Measurements from ENCODE around the gene DIPK1B.
"Not testable (repeated sequence)": the region's sequence is repeated elsewhere in the genome, so short reads cannot be mapped to it uniquely, and the experiment has no call there.

DIPK1B gene

DNA sequence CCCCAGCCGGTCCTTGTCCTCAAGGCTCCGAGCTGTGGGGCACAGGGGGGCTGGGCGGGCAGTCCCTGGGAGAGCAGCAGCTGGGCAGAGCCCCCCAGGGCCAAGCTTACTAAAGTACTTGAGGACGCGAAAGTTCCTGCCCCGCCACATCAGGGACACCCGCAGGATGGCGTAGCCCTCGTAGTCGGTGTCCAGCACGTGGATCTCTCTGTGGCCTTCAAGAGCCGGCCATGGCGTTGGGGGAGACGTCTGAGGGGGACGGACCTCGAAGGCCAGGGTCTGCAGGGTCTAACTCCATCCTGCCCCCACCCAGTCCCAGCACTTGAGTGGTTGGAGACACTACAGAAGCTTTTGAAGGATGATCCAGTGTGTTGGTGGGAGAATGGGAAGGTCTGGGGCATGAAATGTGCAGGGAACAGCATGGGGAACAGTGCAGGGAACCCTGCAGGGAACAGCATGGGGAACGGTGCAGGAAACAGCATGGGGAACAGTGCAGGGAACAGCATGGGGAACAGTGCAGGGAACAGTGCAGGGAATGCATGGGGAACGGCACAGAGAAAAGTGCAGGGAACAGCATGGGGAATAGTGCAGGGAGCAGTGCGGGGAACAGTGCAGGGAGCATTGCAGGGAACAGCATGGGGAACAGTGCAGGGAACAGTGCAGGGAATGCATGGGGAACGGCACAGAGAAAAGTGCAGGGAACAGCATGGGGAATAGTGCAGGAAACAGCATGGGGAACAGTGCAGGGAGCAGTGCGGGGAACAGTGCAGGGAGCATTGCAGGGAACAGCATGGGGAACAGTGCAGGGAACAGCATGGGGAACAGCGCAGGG is 43.1 kb downstream of the DIPK1B start:
- not testable (repeated sequence) for DNase-seq

DNA sequence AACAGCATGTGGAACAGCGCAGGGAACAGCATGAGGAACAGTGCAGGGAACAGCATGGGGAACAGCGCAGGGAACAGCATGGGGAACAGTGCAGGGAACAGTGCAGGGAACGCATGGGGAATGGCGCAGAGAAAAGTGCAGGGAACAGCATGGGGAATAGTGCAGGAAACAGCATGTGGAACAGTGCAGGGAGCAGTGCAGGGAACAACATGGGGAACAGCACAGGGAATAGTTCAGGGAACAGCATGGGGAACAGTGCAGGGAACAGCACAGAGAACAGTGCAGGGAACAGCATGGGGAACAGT is 43.7 kb downstream of the DIPK1B start:
- DNase-seq: no peak

DNA sequence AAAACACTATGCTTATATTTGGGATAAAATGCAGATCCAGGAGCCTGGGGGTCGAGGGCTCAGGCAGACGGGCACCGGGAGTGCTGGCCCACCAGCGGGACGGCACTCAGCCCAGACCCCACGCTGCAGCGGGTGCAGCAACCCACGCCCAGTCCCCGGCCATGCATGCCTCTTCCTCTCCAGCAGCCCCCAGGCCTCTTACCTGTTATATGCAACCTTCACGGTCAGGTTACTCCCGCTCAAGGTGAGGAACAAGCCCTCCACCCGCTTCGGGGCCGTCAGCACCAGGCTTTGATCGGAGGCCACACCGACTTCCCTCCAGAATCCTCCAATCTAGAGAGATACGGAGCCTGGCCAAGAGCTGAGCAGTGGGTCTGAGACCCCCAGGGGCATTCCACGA is 44.5 kb downstream of the DIPK1B start:
- DNase-seq: no peak

DNA sequence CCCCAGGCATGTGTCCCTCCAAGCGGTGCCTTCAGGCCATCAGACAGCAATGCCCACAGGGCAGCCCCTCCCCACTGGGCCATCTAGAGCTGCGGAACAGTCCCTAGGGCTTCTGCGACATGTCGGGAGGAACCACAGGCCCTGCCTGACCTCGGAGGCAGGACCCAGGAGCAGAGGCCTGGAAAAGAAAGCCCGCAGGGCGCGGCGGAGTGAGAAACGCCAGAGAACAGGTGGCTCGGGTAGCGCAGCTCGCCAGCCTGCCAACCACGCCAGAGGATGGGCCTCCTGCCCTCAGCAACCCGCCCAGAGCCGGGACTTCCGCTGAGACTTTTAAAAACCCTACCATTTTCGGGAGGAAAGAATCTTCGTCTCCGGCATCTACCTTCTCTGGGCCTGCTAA is 45.0 kb downstream of the DIPK1B start:
- no peak for DNase-seq

DNA sequence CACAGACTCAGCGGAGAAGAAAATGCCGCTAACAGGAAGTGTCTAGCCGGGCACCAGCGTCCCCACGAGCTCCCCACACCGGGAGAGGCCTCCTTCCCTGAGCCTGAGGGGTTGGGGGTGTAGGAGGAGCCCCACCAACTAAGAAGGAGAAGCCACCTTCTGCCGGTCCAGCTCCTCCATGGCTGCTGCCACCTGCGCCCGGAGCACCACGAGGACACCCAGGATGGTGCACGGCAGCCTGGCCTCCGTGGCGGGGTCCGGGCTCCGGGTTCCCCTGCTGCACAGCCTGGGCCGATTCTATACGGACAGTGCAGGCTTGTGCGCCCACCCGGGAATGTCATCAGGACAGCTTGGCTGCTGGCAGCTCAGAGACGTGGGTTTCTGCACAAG is 45.4 kb downstream of the DIPK1B start:
- DNase-seq: no peak

DNA sequence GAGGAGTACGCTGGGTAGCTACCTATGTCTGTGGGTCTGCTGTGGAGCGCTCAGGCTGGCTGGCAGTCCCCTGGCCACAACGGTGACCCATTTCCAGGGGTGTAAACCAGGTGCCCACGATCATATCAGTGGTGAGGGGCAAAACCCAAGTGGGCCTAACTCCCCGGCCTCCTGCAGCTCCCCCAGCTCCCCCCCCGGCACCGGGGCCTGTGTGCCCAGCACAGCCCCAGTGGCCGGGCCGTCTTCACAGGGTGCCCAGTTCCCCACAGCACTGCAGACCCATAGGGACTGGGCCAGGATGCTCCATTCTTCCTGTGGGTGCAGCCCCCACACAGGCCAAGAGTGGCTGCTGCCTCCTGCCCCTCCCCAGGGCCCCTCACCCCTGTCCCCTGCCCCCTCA is 46.6 kb downstream of the DIPK1B start:
- DNase-seq: no peak

DNA sequence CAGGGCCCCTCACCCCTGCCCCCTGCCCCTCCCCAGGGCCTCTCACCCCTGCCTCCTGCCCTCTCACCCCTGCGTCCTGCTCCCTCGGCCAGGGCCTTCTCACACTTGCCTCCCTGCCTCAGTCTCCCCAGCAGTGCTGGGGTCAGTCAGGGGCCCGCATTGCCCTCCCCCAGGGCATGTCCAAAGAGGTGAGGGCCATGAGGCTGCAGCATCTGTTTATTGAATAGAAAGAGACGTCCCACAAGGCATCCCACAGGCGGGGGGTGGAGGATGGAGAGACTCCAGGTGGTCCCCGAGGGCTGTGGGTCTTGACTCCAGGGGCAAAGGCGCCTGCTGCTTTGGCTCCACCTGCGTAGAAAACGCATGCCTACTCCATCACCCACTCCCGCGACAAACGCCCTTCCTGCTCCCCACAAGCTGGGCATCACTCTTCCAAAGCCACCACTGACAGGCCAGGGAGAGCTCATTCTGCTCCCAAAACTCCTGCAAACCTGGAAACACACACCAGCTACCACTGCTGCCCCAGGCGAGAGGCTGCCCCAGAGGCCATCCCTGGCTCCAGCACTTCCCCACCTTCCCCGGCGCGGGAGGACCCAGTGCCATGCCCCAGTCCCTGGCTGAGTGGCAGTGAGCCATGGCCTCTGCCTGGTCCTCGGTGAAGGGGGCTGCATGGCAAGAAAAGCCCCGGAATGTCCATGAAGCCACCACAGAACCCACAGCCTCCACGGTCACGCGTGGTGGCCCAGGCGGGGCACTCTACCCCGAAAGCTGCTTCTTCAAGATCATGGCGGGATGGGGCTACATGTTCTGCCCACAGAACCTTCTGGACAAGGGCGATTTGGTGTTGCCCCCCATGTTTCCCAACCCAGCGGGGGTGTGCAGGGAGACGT is 47.3 kb downstream of the DIPK1B start:
- no peak for DNase-seq

DNA sequence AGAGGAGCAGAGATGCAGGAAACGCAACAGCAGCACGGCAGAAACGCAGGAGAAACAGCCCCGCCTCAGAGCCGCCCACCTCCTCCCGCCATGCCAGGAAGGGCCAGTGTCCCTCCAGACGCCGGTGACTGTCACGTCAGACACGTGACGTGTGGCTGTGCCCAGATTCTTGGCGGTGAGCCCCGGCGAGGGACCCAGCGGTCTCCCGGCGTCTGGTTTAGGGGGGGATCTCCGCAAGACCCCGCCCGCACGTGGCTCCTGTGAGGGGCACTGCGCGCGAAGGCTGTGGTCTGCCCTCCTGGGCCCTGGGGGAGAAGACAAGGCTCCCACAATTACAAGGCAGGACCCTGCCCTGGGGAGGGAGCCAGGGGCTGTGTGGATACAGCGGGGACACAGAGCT is 48.1 kb downstream of the DIPK1B start:
- no peak for DNase-seq

DNA sequence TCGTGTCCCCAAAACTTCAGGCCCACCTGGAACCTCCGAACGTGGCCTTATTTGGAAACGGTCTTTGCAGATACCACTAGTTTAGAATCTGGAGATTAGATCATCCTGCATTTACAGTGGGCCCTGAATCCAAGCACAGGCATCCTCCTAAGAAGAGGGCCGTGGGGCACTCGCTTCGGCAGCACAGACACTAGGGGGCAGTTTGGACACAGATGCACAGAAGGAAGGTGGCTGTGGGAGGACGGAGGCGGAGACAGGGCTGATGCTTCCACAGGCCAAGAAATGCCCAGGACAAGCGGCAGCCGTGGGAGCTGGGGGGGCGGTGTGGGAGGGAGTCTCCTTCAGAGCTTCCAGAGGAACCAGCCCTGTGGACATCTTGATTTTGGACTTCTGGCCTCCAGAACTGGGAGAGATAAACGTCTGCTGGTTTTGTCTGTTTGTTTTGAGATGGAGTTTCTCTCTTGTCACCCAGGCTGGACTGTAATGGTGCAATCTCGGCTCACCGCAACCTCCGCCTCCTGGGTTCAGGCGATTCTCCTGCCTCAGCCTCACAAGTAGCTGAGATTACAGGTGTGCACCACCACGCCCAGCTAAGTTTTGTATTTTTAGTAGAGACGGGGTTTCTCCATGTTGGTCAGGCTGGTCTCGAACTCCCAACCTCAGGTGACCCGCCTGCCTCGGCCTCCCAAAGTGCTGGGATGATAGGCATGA is 48.6 kb downstream of the DIPK1B start:
- not testable (repeated sequence) for DNase-seq

DNA sequence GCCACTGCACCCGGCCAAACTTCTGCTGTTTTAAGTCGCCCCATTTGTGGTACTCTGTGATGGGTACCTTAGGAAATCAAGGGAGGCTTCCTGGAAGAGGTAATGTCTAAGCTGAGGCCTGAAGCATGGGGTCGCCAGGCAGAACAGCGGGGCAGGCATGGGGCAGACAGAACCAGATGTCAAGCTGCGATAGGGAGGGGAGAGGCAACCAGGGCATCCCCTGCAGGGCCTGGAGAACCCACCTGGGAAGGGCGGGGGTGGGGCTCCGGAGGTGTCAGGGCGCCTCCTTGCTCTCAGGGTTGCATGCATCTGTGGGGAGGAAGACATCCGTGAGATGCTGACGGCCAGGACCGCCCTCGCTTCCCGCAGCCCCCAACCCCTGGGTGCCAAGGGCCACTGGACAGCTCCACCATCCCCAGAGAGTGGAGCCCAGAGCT is 49.2 kb downstream of the DIPK1B start:
- no peak for DNase-seq

DNA sequence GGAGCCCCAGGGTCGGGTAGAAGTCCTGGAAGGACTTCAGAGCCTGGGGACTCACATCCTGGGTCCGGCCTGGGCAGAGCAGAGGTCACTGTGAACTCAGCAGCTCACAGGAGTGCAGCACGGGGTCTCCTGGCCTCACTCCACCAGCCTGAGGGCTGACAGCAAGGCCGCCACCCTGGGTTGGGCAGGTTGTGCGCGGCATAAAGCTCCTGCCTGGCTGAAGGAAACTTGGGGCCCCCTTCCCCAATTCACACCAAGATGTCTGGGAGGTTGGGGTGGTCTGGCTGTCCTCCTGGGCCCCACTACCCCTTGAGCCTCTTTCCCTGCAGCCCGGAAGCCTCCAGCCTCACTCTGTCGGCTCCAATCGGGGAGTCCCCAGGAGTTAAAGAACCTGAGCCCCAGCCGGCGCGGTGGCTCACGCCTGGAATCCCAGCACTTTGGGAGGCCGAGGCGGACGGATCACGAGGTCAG is 49.9 kb downstream of the DIPK1B start:
- no peak for DNase-seq

DNA sequence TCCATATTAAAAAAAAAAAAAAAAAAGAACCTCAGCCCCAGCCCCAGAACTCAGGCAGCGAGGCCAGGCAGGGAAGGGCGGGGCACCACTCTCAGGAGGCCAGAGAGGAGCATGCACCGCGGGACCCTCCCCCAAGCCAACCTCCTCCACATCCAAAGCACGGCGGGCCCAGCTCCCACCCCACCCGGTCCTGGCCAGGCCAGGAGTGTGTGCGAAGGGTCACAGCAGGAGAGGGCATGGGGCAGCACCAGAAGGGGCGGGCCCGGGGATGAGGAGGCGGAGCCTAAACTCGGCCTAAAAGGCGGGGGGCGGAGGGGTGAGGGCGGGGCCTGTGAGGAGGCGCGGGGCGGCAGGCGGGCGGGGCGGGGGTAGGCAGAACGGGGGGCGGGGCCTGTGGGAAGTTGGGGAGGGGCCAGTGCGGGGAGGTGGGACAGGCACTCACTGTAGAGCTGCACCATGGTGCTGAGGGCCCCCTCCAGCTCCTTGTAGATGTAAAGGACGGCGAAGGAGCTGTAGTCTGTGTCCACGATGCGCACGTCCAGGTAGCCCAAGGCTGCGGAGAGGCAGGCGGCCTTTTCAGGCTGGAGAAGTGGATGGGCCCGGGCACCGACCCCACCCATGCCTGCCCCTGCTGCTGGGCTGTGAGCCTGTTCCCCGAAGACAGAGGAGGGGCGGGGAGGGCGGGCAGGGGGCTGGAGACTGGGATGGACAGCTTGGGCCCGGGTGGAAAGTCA is 50.7 kb downstream of the DIPK1B start:
- DNase-seq: no peak

DNA sequence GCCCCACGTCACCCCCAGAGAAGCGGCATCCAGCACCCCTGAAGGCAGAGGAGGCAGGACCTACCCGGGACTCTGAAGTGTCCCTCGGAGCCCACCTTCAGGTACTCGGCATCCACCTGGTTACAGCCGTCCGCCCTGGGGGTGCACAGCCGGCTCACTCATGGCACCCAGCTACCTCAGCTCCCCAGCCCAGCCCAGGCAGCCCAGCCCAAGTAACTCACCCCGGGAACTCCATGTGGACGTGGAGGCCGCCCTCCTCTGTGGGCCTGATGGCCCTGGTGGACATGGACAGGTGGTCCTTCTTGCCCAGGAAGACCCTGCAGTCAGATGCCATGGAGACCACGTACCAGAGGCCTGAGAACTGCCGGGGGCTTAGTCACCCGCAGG is 51.3 kb downstream of the DIPK1B start:
- DNase-seq: no peak

DNA sequence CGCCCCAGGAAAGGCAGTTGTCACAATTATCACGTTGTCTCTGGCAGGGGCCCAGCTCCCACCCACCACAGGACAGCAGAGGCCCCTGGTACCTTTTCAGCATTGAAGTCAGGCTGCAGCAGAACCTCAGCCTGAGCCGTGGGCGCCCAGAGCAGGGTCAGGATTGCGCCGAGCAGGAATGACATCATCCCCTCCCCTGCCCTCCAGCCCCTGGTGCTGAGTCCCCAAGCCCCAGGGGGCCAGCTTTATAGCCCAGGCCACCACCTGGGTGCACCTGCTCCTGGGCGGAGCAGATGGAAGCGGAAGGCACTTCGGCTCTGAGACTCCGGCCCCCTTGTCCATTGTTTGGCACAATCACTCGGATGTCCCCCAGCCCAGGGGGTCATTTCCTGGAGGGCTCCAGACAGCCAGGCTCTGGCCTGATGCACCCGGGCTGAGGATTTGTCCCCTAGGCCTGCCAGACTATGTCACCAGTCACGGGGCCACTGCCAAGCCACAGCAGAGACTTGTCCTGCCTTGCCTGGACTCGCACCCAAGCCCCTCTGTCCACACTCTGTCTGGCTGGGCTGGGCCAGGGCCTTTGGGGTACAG is 52.0 kb downstream of the DIPK1B start, which contains the start of gene LCN15:
Gene LCN15 (minus strand): TSS at position 218 of the 591 bp plus-strand sequence. CDS start 30 bp downstream, at position 188.
- no peak for DNase-seq

DNA sequence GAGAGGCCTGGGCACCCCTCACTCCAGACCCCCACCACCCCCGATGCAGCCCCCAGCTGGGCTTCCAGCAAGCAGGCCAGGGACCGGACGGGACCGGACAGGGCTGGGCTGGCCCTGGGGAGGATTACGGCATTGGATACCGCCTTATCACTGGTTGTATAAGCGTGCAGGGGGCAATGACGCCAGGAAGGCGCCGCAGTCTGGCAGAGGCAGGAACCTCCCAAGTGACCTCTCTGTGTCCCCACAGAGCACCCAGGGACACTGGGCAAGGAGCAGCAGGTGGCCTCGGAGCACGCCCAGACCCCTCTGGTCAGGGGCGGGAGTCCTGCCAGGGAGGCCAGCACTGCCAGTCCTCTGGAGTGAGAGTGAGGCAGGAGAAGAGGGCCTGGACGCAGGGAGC is 52.7 kb downstream of the DIPK1B start:
- no peak for DNase-seq

DNA sequence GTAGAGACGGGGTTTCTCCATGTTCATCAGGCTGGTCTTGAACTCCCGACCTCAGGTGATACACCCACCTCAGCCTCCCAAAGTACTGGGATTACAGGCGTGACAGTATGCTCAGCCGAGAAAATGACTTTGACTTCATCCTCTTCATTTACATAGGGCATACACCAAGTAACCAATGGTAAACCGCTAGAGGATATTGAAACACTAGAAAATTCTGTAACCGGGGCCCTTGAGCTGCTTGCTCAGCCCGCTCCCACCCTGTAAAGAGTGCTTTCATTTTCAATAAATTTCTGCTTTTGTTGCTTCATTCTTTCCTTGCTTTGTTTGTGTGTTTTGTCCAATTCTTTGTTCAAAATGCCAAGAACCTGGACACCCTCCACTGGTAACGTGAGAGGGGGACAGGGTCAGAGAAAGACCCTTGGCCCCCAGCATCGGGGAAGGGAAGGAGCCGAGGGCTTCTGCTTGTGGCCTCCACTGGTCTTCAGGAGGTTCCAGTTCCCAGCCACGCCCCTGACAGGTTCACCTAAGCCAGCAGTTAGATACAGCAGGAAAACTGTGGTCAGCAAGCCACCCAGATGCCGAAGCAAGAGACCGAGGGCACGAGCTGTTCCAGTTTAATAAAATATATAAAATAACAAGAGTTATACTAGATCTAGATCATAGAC is 53.5 kb downstream of the DIPK1B start:
- not testable (repeated sequence) for DNase-seq

DNA sequence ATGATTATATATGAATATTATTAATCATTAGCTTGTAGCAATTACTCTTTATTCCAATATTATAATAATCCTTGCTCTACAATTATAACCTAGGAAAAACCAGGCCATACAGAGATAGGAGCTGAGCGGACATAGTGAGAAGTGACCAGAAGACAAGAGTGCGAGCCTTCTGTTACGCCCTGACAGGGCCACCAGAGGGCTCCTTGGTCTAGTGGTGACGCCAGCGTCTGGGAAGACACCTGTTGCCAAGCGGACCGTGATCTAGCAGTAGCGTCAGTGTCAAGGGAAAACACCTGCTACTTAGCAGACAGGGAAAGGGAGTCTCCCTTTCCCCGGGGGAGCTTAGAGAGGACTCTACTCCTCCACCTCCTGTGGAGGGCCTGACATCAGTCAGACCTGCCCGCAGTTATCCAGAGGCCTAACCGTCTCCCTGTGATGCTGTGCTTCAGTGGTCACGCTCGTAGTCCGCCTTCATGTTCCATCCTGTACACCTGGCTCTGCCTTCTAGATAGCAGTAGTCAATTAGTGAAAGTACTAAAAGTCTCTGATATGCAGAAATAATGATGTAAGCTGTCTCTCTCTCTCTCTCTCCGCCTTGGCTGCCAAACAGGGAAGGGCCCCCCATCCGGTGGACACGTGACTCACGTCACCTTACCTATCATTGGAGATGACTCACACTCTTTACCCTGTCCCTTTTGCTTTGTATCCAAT is 54.2 kb downstream of the DIPK1B start:
- DNase-seq: peak; percentile 9

DNA sequence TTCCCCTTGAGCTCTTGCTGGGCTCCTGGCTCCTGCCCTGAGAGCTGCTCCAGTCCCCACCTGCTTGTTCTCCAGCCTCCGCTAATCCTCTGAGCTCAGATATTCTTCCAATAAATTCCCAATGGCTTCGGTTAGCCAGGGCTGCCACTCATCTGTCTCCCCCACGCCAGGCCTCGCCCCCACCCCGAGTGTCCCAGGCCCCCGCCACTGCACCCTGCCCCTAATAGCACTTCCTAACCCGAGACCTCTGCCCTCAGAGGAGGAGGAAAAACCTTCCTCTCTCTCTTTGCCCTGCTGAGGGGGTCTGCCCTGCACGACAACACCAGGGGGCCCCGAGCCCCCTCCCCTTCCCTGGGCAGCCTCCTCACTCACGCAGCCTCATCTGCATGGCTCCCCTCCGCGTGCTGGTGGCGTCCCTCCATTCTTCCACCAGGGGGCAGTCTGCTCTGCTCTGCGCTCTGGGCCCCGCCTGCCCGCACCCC is 57.4 kb downstream of the DIPK1B start:
- no peak for DNase-seq

DNA sequence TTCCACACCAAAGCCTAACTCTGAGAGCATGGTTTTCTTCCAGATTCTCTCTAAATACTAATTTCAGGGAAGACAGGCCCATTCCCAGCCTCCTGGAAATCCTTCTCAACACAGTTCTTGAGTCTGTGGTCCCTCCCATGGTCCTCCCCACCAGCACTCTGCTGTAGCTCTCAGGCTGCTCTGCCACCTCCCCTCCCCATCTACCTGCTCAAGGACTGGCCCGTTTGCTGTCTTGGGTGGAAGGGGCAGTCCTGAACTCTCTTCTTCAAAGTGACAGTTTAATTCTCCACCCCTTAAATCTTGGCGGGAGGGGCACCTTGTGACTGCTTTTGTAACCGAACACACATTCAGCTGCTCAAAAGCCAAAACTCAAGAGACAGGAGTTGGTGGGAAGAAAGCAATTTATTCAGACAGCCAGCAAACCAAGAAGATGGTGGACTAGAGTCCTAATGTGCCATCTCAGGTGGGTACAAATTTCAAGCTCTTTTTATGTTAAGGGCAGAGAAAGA is 59.6 kb downstream of the DIPK1B start:
- no peak for DNase-seq

DNA sequence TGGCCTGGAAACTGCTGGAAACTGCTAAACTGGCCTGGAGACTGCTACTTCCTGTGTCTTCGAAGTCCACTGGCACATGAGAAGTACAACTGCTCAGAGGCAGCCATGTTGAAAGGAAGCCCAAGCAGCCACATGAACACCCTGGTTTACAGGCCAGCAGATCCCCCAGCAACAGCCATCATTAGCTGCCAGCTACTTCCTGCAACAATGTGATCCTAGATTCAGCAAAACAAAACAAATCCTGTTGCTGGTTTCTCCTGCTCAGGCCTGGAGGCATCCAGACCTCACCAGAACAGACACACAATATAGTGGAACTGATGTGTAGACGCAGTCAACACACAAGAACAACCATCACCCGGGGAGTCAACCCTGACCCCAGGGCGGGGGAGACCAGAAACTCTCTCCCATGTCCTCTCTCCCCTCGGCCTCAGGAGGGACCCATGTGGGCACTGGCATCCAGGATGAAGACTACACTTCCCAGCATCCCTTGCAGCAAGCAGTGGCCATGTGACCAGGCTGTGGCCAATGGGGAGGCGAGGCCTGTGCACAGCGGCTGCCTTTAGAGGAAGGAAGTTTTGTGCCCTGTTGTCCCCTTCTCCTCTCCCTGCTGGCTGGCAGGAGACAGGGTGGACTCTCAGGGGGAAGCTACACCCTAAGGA is 61.1 kb downstream of the DIPK1B start:
- DNase-seq: no peak

Data from NCI-H524 treated with DMSO at 0.1 percent for 48 hours (cell line).